Astrocyte of the spinal cord (primary cell): Measurements from ENCODE around the gene MYO3B.

Experiments used
- DNase-seq: peaks from one replicate; pipeline ENCODE4 v3.0.0; 2011; ENCODE audit warnings: low read depth, low spot score
- H3K4me3 ChIP-seq: 2 replicates; pipeline ENCODE4 v1.5.1; 2011; ENCODE audit warnings: low read depth, mild to moderate bottlenecking, low read length, moderate library complexity
- CTCF ChIP-seq: IDR thresholded peaks from 2 replicates; pipeline ENCODE4 v1.5.1; 2012; ENCODE audit warnings: low read depth, mild to moderate bottlenecking, low read length, inconsistent platforms
- in situ Hi-C: cut with HindIII; loops from 2 replicates; pipeline ENCODE4 v1.10.0; 2017; ENCODE audit warnings: low sequenced_read_pairs

MYO3B gene

GRCh38 chr2:170265321-170265720 is 87.4 kb downstream of the MYO3B start:
- no peak overlapping the region for H3K4me3 ChIP-seq
- TF ChIP-seq CTCF = no peak
- in situ Hi-C loops = no loop called here
- no peak for DNase-seq

- DNase-seq = no peak
- no peak for TF ChIP-seq CTCF
- in situ Hi-C loops = no loop called here
- H3K4me3 ChIP-seq = no peak overlapping the region
These were observed 88.4 kb downstream of the MYO3B start for GRCh38 chr2:170266358-170266757.

GRCh38 chr2:170267071-170267470 is 89.1 kb downstream of the MYO3B start:
- TF ChIP-seq CTCF = no peak
- H3K4me3 ChIP-seq = no peak overlapping the region
- DNase-seq = no peak
- in situ Hi-C loops = no loop called here

- H3K4me3 ChIP-seq = no peak overlapping the region
- DNase-seq = no peak
- in situ Hi-C loops = no loop called here
- no peak for TF ChIP-seq CTCF
These were observed 92.4 kb downstream of the MYO3B start for GRCh38 chr2:170270278-170270864.

GRCh38 chr2:170271340-170271739 is 93.4 kb downstream of the MYO3B start:
- in situ Hi-C loops = no loop called here
- H3K4me3 ChIP-seq = no peak overlapping the region
- DNase-seq = no peak
- TF ChIP-seq CTCF = no peak

- TF ChIP-seq CTCF = no peak
- no peak overlapping the region for H3K4me3 ChIP-seq
- in situ Hi-C loops = no loop called here
- no peak for DNase-seq
These were observed 98.1 kb downstream of the MYO3B start for GRCh38 chr2:170276056-170276455.
